ENCODE data around the gene CPB2. TPM values are rescaled to one million over a fixed set of nuclear protein-coding genes. Genes with fewer than 3 reads are reported as not detected.

CPB2 gene
- total and polyA plus RNA-seq, 9 donors = 0.38 TPM; not detected in 8

DNA sequence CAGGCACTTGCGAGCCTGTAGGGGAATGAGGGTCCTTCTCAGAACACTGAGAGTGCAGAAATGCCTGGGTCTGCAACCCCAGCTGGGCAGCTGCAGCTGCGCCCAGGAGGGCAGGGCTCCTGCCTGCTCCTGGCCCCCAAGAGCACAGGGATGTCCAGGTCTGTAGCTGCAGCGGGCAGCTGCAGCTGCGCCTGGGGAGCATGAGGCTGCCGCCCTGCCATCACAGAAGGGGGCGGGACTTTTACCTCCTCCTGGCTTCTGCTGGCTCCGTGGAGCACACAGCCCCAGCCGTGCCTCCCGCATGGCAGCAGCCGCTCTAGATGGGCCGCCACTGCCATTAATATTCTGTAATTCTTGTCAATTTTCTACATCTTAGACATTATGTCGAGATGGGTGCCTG lies 17.8 kb downstream of the CPB2 start:
- DNase-seq = no peak
- Histone ChIP-seq H3K4me1 (ENCODE audit: insufficient read depth) (no peaks in the 10 kb centered on the region), H3K36me3 (no peaks in the 10 kb centered on the region), H3K9me3 (no peaks in the 10 kb centered on the region), H3K27me3 (no peaks in the 10 kb centered on the region), H3K4me3 (no peak overlapping the region), H3K27ac (no peak overlapping the region)
- intact Hi-C loops (cut with DNase I) = no loop called here
- 90 to 94% (median 91%) methylated on average over 11 to 12 of the region's 12 CpGs for WGBS, 3 donors
- TF ChIP-seq, protein P1, sequence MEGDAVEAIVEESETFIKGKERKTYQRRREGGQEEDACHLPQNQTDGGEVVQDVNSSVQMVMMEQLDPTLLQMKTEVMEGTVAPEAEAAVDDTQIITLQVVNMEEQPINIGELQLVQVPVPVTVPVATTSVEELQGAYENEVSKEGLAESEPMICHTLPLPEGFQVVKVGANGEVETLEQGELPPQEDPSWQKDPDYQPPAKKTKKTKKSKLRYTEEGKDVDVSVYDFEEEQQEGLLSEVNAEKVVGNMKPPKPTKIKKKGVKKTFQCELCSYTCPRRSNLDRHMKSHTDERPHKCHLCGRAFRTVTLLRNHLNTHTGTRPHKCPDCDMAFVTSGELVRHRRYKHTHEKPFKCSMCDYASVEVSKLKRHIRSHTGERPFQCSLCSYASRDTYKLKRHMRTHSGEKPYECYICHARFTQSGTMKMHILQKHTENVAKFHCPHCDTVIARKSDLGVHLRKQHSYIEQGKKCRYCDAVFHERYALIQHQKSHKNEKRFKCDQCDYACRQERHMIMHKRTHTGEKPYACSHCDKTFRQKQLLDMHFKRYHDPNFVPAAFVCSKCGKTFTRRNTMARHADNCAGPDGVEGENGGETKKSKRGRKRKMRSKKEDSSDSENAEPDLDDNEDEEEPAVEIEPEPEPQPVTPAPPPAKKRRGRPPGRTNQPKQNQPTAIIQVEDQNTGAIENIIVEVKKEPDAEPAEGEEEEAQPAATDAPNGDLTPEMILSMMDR (IDR thresholded peaks at IDR 0.05) = no peak
- TF ChIP-seq EP300 (IDR thresholded peaks at IDR 0.05) (no peak), POLR2A (IDR thresholded peaks at IDR 0.05) (no peak)

DNA sequence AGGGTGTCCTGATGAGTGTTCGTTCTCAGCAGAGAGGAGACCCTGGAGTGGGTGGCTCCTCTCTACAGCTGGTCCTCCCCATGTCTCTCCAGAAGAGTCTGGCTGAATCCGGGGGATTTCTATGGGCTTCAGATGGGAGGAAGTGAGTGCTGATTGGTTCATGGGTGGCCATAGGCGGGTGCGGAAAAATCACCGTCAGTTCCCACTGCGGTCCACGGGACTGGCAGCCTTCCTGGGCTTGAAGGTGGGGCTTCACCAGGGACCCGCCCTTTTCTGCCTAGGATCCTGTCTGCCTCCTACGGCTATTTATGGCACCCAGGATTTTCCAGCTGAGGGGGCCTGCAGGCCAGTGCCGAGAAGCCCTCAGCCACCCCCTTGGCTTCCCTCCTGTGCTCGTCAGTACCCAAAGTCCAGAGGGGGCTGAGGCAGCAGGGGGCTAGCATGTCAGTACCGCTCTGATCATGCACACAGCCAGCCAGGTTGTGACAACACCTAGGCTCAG lies 18.4 kb downstream of the CPB2 start:
- H3K27me3 ChIP-seq = no peaks in the 10 kb centered on the region
- DNase-seq = no peak
- H3K4me3 ChIP-seq = no peak overlapping the region
- no peak overlapping the region for H3K27ac ChIP-seq
- H3K9me3 ChIP-seq = no peaks in the 10 kb centered on the region
- no peaks in the 10 kb centered on the region for H3K4me1 ChIP-seq (ENCODE audit: insufficient read depth)
- TF ChIP-seq POLR2A (IDR thresholded peaks at IDR 0.05) = no peak
- TF ChIP-seq, protein P1 (IDR thresholded peaks at IDR 0.05) = no peak
- no peak for TF ChIP-seq EP300 (IDR thresholded peaks at IDR 0.05)
- intact Hi-C loops (cut with DNase I) = no loop called here
- H3K36me3 ChIP-seq = no peaks in the 10 kb centered on the region
- WGBS, 3 donors = 84 to 86% (median 85%) methylated on average over 10 to 12 of the region's 12 CpGs

DNA sequence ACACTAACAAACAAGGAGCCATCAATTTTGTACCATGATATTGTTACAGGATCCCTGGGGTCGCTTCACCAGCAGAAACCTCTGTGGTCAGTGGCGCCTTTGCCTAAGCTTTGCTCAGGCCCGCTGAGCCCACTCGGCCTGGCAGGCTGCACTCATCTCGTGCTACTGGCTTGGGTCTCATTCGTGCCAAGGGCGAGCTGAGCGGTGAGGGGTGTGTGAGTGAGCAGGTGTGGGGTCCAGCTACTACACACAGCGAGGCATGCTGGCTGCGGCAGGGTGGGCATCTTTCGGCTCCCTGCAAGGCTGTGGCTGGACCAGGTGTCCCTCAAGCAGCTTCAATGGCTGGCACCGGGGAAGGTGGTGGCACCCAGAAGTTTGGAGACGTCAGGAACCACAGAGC lies 19.1 kb downstream of the CPB2 start:
- no peaks in the 10 kb centered on the region for H3K9me3 ChIP-seq

DNA sequence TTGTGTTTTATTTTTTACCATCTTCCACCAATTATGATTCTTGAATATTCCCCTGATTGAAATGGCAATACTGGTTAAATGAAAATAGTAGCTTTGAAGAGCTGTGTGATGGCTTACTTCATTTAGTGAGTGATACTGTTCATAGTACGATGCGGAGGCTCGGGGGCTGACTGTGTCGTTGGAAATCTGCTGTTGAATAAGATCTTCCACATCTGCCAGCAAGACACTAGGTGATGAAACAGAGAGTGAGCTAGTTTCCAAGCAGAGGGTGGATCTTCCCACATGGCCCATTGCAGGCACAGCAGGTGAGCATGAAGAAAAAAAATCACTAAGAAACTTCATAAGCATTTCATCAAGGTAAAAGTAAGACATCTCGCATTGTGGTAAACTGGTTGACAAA lies 22.5 kb downstream of the CPB2 start:
- no peak for TF ChIP-seq EP300 (IDR thresholded peaks at IDR 0.05)
- TF ChIP-seq, protein P1 (IDR thresholded peaks at IDR 0.05) = no peak
- TF ChIP-seq POLR2A (IDR thresholded peaks at IDR 0.05) = no peak
- H3K4me3 ChIP-seq = no peak overlapping the region
- H3K9me3 ChIP-seq = no peaks in the 10 kb centered on the region
- H3K27ac ChIP-seq = no peak overlapping the region
- H3K27me3 ChIP-seq = no peaks in the 10 kb centered on the region
- intact Hi-C loops (cut with DNase I) = no loop called here
- 89 to 96% (median 93%) methylated on average over 5 of the region's 5 CpGs for WGBS, 3 donors
- no peak for DNase-seq
- no peaks in the 10 kb centered on the region for H3K4me1 ChIP-seq (ENCODE audit: insufficient read depth)
- H3K36me3 ChIP-seq = no peaks in the 10 kb centered on the region

More for the DNA sequence above, 19.1 kb downstream of the CPB2 start:
- no peaks in the 10 kb centered on the region for H3K36me3 ChIP-seq
- WGBS, 3 donors = 88 to 95% (median 95%) methylated on average over 13 of the region's 13 CpGs
- no peak overlapping the region for H3K27ac ChIP-seq
- intact Hi-C loops (cut with DNase I) = no loop called here
- TF ChIP-seq, protein P1 (IDR thresholded peaks at IDR 0.05) = no peak
- TF ChIP-seq POLR2A (IDR thresholded peaks at IDR 0.05) (no peak), EP300 (IDR thresholded peaks at IDR 0.05) (no peak)
- no peaks in the 10 kb centered on the region for H3K27me3 ChIP-seq
- no peak for DNase-seq
- no peaks in the 10 kb centered on the region for H3K4me1 ChIP-seq (ENCODE audit: insufficient read depth)
- H3K4me3 ChIP-seq = no peak overlapping the region
